CD4-positive, alpha-beta T cell treated with Interferon alpha-2 for 1 hour (primary cell): Measurements from ENCODE around the gene L3MBTL2.
"Not testable (repeated sequence)": the region's sequence is repeated elsewhere in the genome, so short reads cannot be mapped to it uniquely, and the experiment has no call there.

Source experiments
- DNase-seq, 2 donors: peaks; one replicate each; pipeline ENCODE4 v3.0.0-alpha.2; 2020 to 2022

Gene L3MBTL2

DNA sequence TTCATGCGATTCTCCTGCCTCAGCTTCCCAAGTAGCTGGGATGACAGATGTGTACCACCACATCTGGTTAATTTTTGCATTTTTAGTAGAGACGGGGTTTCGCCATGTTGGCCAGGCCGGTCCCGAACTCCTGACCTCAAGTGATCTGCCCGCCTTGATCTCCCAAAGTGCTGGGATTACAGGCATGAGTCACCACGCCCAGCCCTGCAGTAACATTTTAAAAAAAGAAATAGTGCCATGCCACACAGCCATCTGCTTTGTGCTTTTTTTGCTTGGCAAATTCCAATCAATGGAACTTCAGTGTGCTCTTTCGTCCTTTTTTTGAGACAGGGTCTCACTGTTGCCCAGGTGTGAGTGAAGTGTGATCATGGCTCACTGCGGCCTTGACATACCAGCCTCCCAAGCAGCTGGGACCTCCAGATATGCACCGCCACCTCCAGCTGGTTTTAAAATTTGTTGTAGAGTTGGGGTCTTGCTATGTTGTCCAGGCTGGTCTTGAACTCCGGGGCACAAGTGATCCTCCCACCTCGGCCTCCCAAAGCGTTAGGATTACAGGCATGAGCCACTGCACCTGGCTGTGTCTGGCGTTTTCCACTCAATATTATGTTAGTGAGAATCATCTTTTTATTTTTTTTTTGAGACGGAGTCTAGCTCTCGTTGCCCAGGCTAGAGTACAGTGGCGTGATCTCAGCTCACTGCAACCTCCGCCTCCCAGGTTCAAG, 37.4 kb downstream of the L3MBTL2 start:
- no peak for DNase-seq

DNA sequence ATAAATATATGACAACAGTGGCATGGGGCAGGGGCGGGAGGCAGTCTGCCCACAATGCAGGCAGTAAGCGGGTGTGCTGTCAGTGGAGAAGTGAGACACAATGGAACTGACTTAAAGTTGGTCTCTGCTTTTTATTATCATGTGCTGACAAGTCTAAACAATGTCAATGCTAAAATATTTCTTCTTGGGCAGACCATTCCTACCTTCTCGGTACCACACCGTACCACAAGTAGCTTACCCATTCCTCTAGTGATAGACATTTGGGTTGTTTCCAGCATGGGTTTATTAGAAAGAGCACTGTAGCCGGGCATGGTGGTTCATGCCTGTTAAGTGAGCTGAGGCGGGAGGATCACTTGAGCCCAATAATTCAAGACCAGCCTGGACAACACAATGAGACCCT, 38.2 kb downstream of the L3MBTL2 start:
- no peak for DNase-seq

DNA sequence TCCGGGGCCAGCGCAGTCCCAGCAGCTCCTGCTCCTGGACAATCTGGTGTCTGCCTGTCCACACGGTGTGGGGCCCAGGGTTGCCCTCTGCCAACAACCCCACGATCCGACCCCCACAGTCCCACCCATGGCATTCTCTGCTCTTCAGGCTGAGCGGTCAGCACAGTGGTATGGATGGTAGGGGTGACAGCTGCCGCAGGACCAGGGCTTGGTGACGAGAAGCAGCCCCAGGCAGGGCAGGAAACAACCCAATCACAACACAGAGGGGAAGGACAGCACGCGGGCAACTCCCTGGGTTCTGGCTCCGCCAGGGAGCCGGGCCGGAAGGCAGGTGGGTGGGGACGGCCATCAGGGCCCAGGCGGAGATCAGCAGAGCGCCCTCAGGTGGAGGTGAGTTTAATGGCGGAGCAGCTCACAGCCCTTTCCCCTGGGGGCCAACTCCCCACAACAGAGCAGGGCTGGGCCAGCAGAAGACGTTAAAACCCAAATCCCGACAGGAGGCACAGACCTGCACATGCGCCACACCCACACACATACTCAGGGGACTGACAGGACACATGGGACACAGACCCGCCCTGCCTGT, 40.9 kb downstream of the L3MBTL2 start:
- no peak for DNase-seq

DNA sequence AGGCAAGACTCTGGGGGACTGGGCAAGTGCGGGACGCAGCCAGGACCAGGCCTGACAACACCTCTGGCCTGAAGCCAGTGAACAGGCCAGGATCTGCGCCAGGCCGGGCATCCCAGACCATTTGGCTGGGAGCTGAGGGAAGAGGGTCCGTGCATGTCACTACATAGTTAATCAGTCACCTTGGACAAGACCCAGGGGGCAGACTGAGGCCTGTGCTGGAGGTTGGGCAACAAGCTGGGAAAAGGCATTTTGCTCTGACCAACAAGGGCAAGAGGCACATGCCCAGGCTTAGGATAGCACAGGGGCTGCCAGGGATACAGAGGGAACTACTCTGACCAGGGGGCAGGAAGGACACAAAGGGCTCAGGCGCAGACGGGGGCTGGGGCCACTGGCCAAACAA, 42.6 kb downstream of the L3MBTL2 start:
- DNase-seq, result no peak

DNA sequence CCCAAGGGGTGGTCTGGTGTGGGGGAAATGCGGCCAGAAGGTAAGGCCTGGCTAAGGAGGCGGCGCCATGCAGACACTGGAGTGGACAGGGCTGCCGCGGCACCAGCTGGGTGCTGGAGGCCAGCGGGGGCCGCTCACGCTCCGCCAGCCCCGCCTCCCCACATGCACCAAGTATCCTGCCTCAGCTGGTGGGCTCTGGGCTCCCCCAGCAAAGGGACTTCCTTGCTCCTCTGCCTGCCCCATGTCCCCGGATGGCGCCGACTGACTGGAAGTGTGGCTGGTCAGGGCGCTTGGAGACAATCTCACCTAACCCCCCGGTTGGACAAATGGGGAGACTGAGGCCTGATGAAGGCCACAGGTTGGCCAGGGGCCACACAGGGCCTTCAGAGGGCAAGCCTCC, 43.2 kb downstream of the L3MBTL2 start:
- no peak for DNase-seq

DNA sequence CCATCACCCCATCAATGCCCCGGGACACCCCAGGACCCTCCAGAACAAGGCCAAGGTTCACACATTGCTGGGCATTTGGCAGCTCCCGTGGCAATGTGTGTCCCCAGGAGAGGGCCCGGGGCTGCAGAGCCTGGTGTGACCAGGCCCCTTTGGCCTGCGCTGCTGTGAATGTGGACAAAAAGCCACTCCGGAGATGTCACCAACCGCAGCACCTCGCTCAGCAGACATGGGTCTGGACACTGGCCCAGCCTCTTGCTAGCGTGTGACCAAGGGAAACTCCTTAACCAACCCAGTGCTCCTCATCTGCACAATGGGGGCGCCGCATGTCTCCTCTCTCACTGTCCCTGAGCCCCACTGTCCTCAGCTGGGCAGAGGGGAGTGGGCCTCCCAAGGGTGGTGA, 43.6 kb downstream of the L3MBTL2 start:
- DNase-seq, result no peak

DNA sequence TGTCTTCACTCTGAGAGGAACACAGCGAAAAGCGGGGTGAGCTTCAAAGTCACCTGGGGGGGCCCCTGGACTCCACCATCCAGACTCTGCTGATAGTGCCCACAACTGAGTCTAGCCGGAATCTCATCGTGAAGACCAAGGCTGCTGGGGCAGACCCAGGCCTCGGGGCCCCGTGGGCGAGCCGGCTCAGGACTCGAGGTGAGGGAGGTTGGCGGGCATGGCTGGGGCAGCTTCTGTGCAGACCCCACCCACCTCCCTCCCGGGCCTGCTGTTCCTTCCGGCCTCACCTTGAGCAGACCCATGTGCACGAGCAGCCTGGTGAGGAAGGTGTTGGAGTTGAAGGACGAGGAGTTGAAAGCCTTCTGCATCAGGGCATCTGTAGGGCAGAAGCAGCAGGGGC, 44.3 kb downstream of the L3MBTL2 start:
- no peak for DNase-seq

DNA sequence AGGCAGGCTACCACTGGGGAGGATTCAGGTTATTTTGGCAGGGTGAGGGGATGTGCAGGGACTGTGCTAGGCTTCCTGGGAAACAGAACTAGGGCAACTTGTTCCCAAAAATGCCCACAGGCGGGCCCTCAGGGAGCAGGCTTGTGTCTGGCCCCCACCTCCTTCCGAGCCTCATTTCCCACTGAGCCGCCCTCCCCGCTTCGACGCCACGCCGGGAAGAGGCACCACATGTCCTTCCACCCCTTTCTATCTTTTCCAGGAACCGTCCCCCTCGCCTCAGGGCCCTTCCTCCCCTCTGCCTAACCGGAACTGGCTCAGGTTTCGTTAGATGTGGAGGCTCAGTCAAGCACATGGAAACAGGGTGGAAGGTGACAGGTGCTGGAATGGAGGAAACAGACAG, 45.0 kb downstream of the L3MBTL2 start:
- DNase-seq, result no peak

DNA sequence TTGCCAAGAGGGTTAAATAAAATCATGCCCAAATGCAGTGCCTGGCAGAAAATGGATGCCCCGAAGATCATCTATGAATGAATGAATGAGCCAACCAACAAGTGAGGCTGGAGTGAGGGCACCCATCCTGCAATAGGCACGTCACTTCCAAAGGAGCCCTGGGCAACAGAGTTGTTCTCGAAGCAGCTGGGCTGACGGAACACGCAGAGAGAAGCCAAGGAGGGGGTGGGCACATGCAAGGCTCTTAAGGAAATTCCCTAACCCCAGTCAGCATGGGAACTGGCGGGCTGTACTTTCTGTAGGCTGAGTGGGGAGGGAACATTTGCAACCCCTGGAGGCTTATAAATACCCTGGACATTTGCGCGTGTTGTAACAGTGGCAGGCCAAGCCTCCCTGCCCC, 47.3 kb downstream of the L3MBTL2 start:
- no peak for DNase-seq

DNA sequence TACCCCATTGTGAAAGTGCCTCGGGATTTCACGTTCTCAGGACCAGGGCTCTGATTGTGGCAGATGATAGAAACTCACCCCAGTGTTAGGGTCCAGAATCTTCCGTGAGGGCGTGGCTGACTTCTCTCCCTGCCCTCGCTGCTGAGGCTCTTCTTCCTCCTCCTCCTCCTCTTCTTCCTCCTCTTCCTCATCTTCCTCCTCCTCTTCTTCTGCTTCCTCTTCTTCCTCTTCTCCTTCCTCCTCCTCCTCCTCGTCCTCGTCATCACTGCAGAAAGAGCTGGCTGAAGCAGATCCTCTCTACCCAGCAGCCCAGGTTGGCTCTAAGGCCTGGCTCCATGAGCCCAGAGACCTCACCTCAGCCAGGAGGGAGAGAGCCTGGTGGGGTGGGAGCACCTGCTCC, 49.1 kb downstream of the L3MBTL2 start:
- DNase-seq, result no peak

DNA sequence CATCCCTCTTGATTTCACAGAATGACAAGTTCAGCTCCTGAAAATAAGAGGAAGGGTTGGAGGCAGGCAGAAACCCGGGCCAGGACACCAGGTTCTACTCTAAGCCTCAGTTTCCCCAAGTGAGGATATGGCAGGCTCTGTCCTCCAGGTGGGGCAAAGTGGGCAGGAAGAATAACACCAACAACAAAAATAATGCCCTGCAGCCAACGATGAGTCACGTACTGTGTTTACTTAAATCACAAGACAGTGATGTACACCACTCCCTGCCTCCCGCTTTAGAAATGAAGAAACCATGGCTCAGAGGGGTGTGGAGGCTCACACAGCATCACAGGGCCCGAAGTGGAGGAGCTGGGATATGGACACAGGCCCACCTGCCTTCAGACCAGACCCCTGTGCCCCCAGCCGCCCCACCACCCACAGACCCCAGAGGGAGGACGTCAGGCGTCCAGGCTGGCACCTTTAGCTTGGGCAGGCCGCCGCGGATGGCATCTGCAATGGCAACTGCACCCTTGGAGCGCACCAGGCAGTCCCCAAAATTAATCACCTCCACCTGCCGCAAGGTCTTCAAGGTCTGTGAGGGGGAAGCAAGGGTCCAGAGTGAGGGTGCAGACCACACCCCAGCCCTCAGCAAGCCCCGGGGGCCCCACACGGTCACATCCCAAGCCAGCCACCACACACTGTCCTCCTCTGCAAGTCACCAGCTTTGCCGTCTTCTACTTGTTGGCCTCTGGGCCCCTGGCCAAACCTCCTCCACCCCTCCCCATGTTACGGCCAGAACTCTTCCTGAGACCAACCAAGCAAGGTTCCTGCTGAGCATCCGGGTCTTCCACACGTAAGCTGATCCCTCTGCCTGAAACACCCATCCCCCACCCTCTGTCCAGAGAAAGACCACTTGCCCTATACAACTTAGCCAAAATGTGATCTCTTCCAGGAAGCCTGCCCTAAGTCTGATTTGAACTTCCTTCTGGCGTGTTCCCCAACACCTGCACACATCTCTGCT, 51.4 kb downstream of the L3MBTL2 start:
- DNase-seq, result no peak

DNA sequence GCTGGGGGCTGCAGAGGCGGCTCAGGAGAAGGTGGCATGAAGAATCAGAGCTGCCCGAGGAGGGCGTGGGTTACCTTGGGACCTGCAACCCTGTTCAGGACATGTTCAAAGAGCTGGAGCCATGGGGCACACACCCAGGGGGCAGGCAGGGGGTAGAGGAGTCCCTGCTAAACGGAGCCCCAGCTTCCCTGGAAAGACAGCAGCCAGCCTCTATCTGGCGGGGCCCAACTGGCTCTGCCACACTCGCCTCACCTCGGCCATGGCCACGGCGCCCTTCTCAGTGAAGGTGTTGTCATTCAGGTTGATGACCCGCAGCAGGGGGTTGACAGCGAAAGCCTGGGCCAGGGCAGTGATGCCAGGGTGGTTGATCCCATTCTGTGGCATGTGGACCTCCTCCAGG, 52.6 kb downstream of the L3MBTL2 start:
- DNase-seq, result no peak

DNA sequence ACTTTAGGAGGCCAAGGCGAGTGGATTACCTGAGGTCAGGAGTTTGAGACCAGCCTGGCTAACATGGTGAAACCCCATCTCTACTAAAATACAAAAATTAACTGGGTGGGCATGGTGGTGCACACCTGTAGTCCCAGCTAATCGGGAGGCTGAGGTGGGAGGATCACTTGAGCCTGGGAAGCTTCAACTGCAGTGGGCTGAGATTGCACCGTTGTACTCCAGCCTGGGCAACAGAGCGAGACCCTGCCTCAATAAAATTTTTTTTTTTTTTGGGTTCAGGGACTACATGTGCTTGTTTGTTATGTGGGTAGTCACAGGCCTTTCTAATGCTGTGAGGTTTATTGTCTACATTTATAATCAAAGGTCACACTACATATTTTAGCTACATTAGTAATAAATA, 54.6 kb downstream of the L3MBTL2 start:
- DNase-seq, result not testable (repeated sequence)

DNA sequence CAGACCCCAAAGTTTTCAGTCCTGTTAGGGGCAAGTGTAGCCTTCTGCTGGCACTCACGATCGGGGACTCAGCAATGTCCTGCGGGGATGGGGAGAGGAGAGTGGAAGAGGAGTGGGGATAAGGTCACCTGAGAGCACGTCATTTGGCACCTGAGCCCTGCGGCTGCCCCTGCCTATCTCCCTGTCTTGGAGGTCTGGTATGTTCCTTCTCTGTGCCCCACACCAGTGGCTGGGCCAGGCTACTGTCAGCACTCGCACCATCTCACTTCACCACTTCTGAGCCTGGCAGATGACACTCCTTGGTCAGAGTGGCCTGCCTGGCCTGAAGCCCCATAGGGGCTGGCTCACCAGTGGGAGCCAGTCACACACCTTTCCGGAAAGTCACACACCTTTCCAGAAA, 55.8 kb downstream of the L3MBTL2 start:
- DNase-seq, result no peak

DNA sequence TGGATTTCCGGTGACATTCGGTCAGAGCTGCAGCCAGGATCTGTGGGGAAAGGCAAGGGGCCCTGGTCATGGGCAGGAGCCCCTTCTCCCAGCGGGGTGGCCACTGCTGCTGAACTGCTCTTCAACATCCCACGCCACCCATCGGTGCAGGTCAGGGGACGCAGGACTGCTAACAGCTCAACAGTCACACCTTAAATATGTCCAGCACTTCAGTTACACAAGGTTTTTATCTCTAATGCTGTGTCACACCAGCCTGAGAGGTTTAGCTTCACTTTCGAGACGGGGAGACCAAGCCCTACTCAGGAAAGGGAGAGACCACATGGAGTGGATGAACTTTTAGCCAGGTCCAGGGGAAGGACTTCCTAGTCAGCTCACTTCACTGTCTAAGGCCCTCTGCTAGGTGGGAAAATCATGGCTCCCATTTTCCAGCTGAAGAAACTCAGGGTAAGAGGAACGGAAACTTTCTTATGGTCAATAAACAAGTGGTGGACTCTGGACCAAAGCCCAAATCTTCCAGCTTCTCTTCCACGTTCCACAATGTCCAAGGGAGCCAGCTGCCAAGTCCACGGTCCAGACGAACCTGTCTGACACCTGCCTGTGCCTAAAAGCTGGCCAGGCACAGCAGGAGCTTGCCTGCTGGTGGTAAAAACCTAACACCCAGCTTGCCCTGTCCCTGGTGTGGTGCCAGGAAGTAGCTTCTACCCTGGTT, 56.6 kb downstream of the L3MBTL2 start:
- no peak for DNase-seq

DNA sequence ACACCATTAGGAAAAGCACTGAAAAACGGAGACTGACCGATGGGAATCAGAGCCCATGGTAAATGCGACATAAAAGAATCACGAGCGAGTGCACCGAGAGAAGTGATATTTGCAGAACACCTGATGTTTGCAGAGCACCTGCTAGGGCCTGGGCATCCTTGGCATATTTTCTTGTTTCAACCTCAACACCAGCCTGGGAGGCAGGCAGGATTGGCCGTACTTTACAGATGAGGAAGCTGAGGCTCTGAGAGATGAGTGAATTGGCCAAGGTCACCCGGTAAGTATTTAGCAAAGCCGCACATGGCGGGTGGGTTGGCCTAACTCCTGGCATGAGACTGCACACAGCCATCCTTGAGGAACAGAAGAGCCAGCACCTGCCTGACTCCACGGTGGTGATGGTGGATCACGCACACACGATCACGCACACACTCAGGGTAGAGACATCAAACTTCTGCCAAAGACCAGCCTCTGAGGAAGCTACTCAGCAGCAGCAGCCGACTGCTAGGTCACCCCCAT, 57.2 kb downstream of the L3MBTL2 start:
- no peak for DNase-seq

DNA sequence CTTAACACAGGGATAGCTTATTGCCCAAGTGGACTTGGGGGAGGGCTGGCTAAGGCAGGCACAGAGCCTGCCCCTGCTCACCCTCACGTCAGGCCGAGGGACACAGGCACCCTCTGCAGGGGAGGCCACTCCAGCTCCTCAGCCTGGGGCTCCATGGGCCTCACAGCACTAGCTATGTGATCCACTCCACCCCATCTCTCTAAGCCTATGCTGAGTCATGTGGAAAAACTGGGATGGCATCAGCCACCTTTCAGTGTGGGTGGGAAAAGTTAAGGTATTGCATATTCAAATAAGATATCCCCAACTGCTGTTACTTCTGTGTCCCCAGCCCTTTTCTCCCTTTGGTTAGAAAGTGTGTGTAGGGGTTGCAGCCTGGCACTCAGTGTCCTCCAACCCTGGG, 58.6 kb downstream of the L3MBTL2 start:
- DNase-seq, result no peak

DNA sequence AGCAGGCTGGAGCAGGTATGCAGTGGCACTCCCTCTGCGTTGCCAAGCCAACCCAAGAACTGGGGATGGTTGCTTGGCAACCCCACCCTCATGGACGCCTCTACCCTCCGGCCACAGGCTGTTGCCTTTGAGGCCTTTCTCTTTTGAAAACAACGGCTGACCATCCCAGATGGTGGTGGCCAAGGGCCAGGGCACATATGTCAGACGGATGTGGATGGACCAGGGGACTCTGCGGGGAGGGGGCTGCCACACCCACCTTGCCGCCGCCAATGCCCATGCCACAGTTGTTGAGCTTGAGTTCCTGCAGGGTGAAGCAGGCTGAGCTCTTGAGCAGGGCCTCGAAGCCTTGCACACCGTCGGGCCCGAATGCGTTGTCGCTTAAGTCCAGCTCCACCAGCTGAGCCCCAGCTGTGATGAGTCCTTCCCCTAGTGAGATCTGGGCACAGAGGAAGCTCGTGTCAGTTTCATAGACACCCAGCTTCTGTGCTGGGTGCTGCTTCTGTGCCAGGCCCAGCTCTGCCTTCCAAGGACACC, 59.4 kb downstream of the L3MBTL2 start:
- DNase-seq, result no peak

DNA sequence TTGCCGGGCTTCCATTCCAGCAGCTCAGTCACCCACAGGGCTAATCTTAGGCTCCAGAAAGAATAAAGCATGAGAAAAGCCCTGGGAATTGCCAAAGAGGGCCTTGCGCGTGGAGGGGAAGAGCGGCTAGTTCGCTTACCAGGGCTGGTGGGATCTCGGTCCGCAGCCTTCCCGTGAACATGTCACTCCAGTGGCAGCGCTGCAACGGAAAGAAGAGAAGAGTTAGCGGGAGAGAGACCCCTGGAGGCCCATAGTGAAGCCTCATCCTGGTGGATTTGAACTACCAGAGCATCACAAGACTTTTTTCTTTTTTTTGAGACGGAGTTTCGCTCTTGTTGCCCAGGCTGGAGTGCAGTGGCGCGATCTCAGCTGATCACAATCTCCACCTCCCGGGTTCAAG, 62.8 kb downstream of the L3MBTL2 start:
- no peak for DNase-seq

DNA sequence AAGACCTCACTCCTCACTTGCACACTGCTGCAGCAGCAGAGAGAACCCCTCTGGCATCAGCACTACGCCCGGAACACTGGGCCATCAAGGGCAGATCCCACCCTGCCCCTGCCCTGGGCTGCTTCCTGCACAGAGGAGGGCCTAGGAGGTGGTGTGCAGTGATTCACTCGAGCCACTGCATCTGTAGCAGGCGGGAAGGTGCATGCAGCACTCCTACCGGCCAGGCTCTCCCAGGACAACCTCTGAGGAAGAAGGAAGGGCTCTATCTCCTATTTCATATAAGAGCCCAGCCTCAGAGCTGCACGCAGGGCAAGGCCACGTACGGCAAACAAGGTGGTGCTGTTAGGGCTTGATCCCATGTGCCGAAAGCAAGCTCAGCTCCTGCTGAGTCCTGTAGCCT, 66.7 kb downstream of the L3MBTL2 start:
- DNase-seq, result no peak

DNA sequence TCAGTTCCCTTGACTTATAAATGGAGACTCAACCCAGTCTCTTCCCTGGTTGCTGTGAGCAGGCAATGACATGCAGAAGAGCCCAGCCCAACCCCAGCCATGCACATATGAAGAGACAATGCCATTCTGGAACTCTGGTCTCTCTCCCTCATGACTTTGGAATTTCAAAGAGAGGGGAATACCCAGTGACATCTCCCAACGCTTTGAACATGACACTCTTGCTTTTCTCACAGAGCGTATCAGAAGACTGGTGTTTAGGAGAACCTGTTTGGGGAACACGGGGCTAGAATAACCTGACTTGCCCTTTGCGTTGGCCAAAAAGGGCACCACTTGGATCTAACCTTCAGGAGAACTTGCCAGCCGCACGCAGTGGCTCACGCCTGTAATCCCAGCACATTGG, 68.0 kb downstream of the L3MBTL2 start:
- no peak for DNase-seq

DNA sequence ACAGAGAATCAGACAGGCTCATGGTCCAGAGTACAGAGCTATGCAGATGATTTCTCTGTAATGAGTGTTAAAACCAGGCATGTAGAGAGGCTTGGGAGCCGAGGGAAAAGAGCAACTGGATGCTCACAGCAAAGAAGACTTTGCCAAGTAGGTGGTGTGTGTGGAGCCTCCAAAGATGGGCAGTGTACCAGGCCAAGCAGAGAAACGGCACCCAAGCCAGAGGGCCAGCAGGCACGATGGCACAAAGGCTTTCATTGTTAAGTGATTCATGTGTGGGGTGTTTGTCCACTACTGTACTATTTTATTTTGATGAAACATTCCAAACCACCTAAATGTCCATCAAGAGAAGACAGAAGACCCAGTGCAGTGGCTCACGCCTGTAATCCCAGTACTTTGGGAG, 69.7 kb downstream of the L3MBTL2 start:
- no peak for DNase-seq

DNA sequence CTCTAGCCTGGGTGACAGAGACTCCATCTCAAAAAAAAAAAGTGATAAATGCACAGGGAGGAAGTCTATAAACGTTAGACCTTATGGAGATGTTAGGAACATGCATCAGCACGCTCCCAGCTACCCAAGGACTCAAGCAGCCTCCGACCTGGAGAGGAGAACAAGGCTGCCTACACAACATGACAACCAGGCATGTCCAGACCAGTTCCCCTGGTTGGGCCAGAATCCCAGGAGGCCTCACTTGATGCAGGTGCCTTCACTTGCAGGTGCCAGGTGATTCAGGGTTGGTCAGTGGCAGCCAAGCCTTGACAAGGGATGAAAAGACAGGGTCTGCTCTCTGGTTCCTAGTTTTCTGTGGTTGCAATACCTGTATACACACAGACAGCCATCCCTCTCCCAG, 75.0 kb downstream of the L3MBTL2 start:
- no peak for DNase-seq
